Natural killer cell (primary cell): ENCODE results near the gene TMEM51. TPM values are rescaled to one million over a fixed set of nuclear protein-coding genes. Genes with fewer than 3 reads are reported as not detected.

Source experiments
- ATAC-seq, 3 donors: fragments of 150-1000 bp in 2 of 3; fragments of 200-7000 bp in 1 of 3; cut with Tn5 transposase; 1 replicate in 1 of 3; 2 replicates in 2 of 3; pipeline ENCODE4 v1.10.0; 2021; ENCODE audit warnings: mild to moderate bottlenecking in 2 of 3, moderate library complexity in 2 of 3
- DNase-seq, 2 donors: peaks; one replicate each; pipeline versions ENCODE4 v3.0.0 to v3.0.0-alpha.2; 2013 to 2021; ENCODE audit warnings: mixed read lengths in 1 of 2
- H3K27ac ChIP-seq: one replicate; pipeline ENCODE4 v1.5.1; 2013; ENCODE audit warnings: mild to moderate bottlenecking, low read length
- H3K27me3 ChIP-seq: one replicate; pipeline ENCODE4 v1.6.1; 2013; ENCODE audit warnings: low read length; ENCODE audit not compliant: control insufficient read depth, insufficient read depth
- H3K36me3 ChIP-seq: one replicate; pipeline ENCODE4 v1.6.1; 2013; ENCODE audit warnings: low read length; ENCODE audit not compliant: control insufficient read depth, insufficient read depth
- H3K4me1 ChIP-seq: one replicate; pipeline ENCODE4 v1.6.1; 2013; ENCODE audit warnings: low read length; ENCODE audit not compliant: control insufficient read depth, insufficient read depth
- H3K4me3 ChIP-seq: one replicate; pipeline ENCODE4 v1.5.1; 2013; ENCODE audit warnings: low read length
- H3K9me3 ChIP-seq: one replicate; pipeline ENCODE4 v1.6.1; 2013; ENCODE audit warnings: low read length; ENCODE audit not compliant: control insufficient read depth, insufficient read depth
- H3K27ac Mint-ChIP-seq, 2 donors: one replicate each; pipeline ENCODE4 v1.8.0; 2022; ENCODE audit warnings: mild to moderate bottlenecking in 2 of 2, mixed read lengths in 2 of 2, moderate library complexity in 1 of 2
- H3K27me3 Mint-ChIP-seq, 2 donors: one replicate each; pipeline ENCODE4 v1.8.0; 2022; ENCODE audit warnings: low read depth in 2 of 2, mixed read lengths in 2 of 2
- H3K36me3 Mint-ChIP-seq: one replicate; pipeline ENCODE4 v1.8.0; 2022; ENCODE audit warnings: mixed read lengths
- H3K4me1 Mint-ChIP-seq, 2 donors: one replicate each; pipeline ENCODE4 v1.8.0; 2022; ENCODE audit warnings: mixed read lengths in 2 of 2
- H3K4me3 Mint-ChIP-seq: one replicate; pipeline ENCODE4 v1.8.0; 2022; ENCODE audit warnings: mild to moderate bottlenecking, moderate library complexity, mixed read lengths
- H3K9me3 Mint-ChIP-seq, 2 donors: one replicate each; pipeline ENCODE4 v1.8.0; 2022; ENCODE audit warnings: mixed read lengths in 2 of 2
- WGBS: methylation state at CpG from one replicate; pipeline ENCODE4 v1.1.7; 2013; ENCODE audit warnings: missing lambda C conversion rate; ENCODE audit not compliant: insufficient coverage; 5-methylcytosine and 5-hydroxymethylcytosine counted together
- intact Hi-C: fragments of 100-400 bp; cut with micrococcal nuclease; formaldehyde crosslinking; loops from one replicate; pipeline ENCODE4 v1.14.2; 2022
- total RNA-seq, 4 donors: library from RNA; stranded (reverse); fragments of 120-200 nt in 1 of 4; gene quantifications; one replicate each; pipeline versions ENCODE4 v1.2.3 to v1.2.4, GENCODE V29; 2013 to 2022
- TF ChIP-seq, protein P1 (sequence below): fragments of 200-600 bp; IDR thresholded peaks from one replicate; pipeline ENCODE4 v1.8.0; 2022; ENCODE audit warnings: antibody characterized with exemption

TMEM51 gene
- total RNA-seq, 3 donors from 2014 or later (not counting 1 experiment from before 2014, with no cell fraction given) = not detected

DNA sequence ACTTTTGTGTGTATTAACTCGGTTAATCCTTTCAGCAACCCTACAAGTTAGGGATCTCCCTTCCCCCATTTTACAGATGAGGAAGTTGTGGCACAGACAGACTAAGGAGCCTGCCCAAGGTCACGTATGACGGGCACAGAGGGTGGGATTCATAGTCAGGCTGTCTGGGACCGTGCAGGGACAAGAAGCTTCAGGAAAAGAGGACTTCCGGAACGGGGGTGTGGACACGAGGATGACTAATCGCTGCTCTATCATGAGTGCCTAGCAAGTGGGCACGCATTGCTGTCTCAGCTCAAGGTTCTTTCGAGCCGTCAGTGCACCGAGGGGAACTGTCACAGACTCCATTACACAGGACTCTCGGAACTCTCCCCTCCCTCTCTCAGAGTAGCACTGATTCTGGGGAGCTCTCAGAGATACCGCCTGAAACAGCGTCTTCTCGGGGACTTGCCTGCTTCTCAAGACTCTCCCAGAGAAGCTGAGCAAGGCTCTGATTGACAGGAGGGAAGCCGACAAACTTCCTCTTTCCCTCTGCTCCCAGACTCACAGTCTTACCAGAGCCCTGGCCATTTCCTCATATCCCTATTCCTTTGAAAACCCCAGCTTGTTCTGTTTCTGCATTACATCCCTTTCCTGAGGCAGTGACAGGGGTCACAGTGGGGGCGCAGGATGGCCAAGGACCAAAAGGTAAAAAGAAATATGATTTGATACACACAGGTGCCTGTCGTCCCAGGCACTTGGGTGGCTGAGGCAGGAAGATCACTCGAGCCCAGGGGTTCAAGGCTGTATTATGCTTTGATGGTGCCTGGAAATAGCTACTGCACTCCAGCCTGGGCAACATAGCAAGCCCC lies 107.8 kb downstream of the TMEM51 start:
- intact Hi-C loops = no loop called here
- Mint-ChIP-seq H3K27ac (peak overlapping the region in 1 of 2 donors; percentile 83), H3K4me1 (peaks cover 10 to 18% of the 10 kb centered on the region in 2 donors), H3K4me3 (peak overlapping the region; percentile 71), H3K27me3 (peaks cover 13 to 33% of the 10 kb centered on the region in 2 donors), H3K36me3 (no peaks in the 10 kb centered on the region), H3K9me3 (no peaks in the 10 kb centered on the region)
- WGBS = 9% methylated on average over 19 of the region's 20 CpGs
- DNase-seq (peak; percentile 22 to 25), ATAC-seq (peak; percentile 52 to 88 (median 69))
- Histone ChIP-seq H3K9me3 (no peaks in the 10 kb centered on the region), H3K27me3 (no peaks in the 10 kb centered on the region), H3K4me1 (peaks cover 12% of the 10 kb centered on the region), H3K27ac (no peak overlapping the region), H3K36me3 (no peaks in the 10 kb centered on the region), H3K4me3 (no peak overlapping the region)
- TF ChIP-seq, protein P1, sequence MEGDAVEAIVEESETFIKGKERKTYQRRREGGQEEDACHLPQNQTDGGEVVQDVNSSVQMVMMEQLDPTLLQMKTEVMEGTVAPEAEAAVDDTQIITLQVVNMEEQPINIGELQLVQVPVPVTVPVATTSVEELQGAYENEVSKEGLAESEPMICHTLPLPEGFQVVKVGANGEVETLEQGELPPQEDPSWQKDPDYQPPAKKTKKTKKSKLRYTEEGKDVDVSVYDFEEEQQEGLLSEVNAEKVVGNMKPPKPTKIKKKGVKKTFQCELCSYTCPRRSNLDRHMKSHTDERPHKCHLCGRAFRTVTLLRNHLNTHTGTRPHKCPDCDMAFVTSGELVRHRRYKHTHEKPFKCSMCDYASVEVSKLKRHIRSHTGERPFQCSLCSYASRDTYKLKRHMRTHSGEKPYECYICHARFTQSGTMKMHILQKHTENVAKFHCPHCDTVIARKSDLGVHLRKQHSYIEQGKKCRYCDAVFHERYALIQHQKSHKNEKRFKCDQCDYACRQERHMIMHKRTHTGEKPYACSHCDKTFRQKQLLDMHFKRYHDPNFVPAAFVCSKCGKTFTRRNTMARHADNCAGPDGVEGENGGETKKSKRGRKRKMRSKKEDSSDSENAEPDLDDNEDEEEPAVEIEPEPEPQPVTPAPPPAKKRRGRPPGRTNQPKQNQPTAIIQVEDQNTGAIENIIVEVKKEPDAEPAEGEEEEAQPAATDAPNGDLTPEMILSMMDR = no peak

DNA sequence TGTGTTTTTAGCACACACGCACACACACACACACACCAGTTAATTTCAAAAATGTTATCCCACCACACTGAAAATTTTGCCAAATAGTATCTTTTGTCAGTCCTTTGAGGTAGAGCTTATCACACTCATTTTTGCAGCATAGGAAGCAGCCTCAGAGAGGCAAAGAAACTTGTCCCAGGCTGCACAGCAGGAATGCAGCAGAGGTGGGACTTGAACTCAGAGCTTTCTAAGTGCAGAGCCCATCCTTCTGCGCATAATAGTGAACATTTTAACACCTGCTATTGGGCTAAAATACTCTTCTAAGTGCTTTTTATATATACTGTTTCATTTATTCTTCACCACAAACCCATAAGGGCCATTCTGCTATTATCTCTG lies 108.4 kb downstream of the TMEM51 start:
- TF ChIP-seq, protein P1 = no peak
- no peaks in the 10 kb centered on the region for H3K27me3 ChIP-seq
- no peak overlapping the region for H3K4me3 Mint-ChIP-seq

DNA sequence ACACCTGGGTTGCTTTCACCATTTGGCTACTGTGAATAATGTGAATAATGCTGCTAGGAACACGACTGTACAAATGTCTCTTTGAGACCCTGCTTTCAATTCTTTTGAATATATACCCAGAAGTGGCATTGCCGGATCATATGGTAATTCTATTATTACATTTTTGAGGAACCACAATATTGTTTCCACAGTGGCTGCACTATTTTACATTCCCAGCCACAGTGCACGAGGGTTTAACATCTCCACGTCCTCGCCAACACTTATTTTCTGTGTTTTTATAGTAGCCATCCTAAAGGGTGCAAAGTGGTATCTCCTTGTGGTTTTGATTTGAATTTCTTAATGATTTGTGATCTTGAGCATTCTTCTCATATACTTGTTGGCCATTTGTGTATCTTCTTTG lies 109.2 kb downstream of the TMEM51 start:
- no peak for DNase-seq
- Mint-ChIP-seq H3K4me1 (peaks cover 10 to 18% of the 10 kb centered on the region in 2 donors), H3K36me3 (no peaks in the 10 kb centered on the region), H3K27ac (no peak overlapping the region), H3K4me3 (no peak overlapping the region), H3K9me3 (no peaks in the 10 kb centered on the region), H3K27me3 (peaks cover 9 to 33% of the 10 kb centered on the region in 2 donors)
- ATAC-seq = no peak
- intact Hi-C loops = no loop called here
- Histone ChIP-seq H3K4me1 (peaks cover 12% of the 10 kb centered on the region), H3K27me3 (no peaks in the 10 kb centered on the region), H3K36me3 (no peaks in the 10 kb centered on the region), H3K9me3 (no peaks in the 10 kb centered on the region), H3K27ac (no peak overlapping the region), H3K4me3 (no peak overlapping the region)
- WGBS = 100% methylated on average over 5 of the region's 5 CpGs
- TF ChIP-seq, protein P1 = no peak

More for the DNA sequence above, 108.4 kb downstream of the TMEM51 start:
- peaks cover 10 to 18% of the 10 kb centered on the region in 2 donors for H3K4me1 Mint-ChIP-seq
- no peak overlapping the region for H3K27ac ChIP-seq
- no peak overlapping the region for H3K4me3 ChIP-seq
- H3K36me3 Mint-ChIP-seq = no peaks in the 10 kb centered on the region
- intact Hi-C loops = no loop called here
- peak overlapping the region in 1 of 2 donors; percentile 83 for H3K27ac Mint-ChIP-seq
- WGBS = 64% methylated on average over 2 of the region's 2 CpGs
- H3K9me3 Mint-ChIP-seq = no peaks in the 10 kb centered on the region
- H3K4me1 ChIP-seq = peaks cover 12% of the 10 kb centered on the region
- DNase-seq (no peak), ATAC-seq (no peak)
- H3K9me3 ChIP-seq = no peaks in the 10 kb centered on the region
- peaks cover 13 to 33% of the 10 kb centered on the region in 2 donors for H3K27me3 Mint-ChIP-seq
- H3K36me3 ChIP-seq = no peaks in the 10 kb centered on the region
